ENCODE measurements around the gene MDP1. TPM values are rescaled to one million over a fixed set of nuclear protein-coding genes. Genes with fewer than 3 reads are reported as not detected.

The MDP1 gene
- total RNA-seq, 1 experiment from 2014 or later = 8.9 TPM

- POLR2A ChIA-PET = no interaction called here
Measured at GRCh38 chr14:24232645-24233537, 17.0 kb upstream of the MDP1 start, which contains the start of gene GMPR2. GMPR2 (plus strand) TSS chr14:24232929; CDS start chr14:24233254, 325 bp downstream.

GRCh38 chr14:24232121-24232644 lies 16.3 kb upstream of the MDP1 start, which contains the start of gene NEDD8:
NEDD8 (minus strand) TSS chr14:24232367; CDS start chr14:24232267, 100 bp downstream.
- in situ Hi-C loops (cut with HindIII; ENCODE audit: low pct_unique_long_range_greater_than_20kb, low sequenced_read_pairs) = no loop called here
- POLR2A ChIA-PET = no interaction called here

More at GRCh38 chr14:24232645-24233537, 17.0 kb upstream of the MDP1 start, which contains the start of gene GMPR2:
- in situ Hi-C loops (cut with HindIII; ENCODE audit: low pct_unique_long_range_greater_than_20kb, low sequenced_read_pairs) (no loop called here), intact Hi-C loops (cut with micrococcal nuclease; ENCODE audit: unreplicated experiment) (no loop called here)
- Histone ChIP-seq H3K9me3 (ENCODE audit: control insufficient read depth, insufficient read depth, low read depth, low read length) (no peaks in the 10 kb centered on the region), H3K4me1 (ENCODE audit: control insufficient read depth, insufficient read depth, low read length) (peaks cover 18% of the 10 kb centered on the region), H3K4me3 (ENCODE audit: low read depth in 2 of 2, low read length in 2 of 2) (peak within 1 kb of the TSS; percentile 87 to 89), H3K27me3 (ENCODE audit: control insufficient read depth, insufficient read depth, low read length) (no peaks in the 10 kb centered on the region), H3K36me3 (ENCODE audit: control insufficient read depth, insufficient read depth, low read length) (peaks cover 8% of the 10 kb centered on the region), H3K27ac (ENCODE audit: low read length) (peak within 1 kb of the TSS; percentile 96)
- ATAC-seq (peak; percentile 79), DNase-seq (ENCODE audit: low read depth, low spot score) (no peak)
- BruUV-seq (replicated peaks) = TSS peak; percentile 79
- TF ChIP-seq SIN3A (IDR thresholded peaks at IDR 0.05; ENCODE audit: borderline replicate concordance, insufficient read depth, low read depth, low read length) = 0 out of 2 replicates have a peak, but pooled peaks have one; percentile 14
- TF ChIP-seq CTCF (IDR thresholded peaks at IDR 0.05) = no peak
- CTCF ChIA-PET = no interaction called here

More at GRCh38 chr14:24232121-24232644, 16.3 kb upstream of the MDP1 start, which contains the start of gene NEDD8:
- ATAC-seq (peak; percentile 93), DNase-seq (ENCODE audit: low read depth, low spot score) (peak; percentile 79)
- Histone ChIP-seq H3K27me3 (ENCODE audit: control insufficient read depth, insufficient read depth, low read length) (no peaks in the 10 kb centered on the region), H3K4me1 (ENCODE audit: control insufficient read depth, insufficient read depth, low read length) (peaks cover 18% of the 10 kb centered on the region), H3K4me3 (ENCODE audit: low read depth in 2 of 2, low read length in 2 of 2) (peak within 1 kb of the TSS; percentile 87 to 89), H3K27ac (ENCODE audit: low read length) (peak within 1 kb of the TSS; percentile 96), H3K9me3 (ENCODE audit: control insufficient read depth, insufficient read depth, low read depth, low read length) (no peaks in the 10 kb centered on the region), H3K36me3 (ENCODE audit: control insufficient read depth, insufficient read depth, low read length) (peaks cover 11% of the 10 kb centered on the region)
- no peak for TF ChIP-seq SIN3A (IDR thresholded peaks at IDR 0.05; ENCODE audit: borderline replicate concordance, insufficient read depth, low read depth, low read length)
- TF ChIP-seq TCF7L2 (IDR thresholded peaks at IDR 0.05; ENCODE audit: low read depth, low read length) = no peak
- TF ChIP-seq POLR2AphosphoS5 (IDR thresholded peaks at IDR 0.05; ENCODE audit: low read depth, low read length) = no peak; the same call in 1 of the 2 replicates
- TF ChIP-seq CTCF (IDR thresholded peaks at IDR 0.05) = no peak
- TF ChIP-seq REST (IDR thresholded peaks at IDR 0.05; ENCODE audit: insufficient read depth in 1 of 2, low read depth in 2 of 2, low read length in 1 of 2) = no peak
- intact Hi-C loops (cut with micrococcal nuclease; ENCODE audit: unreplicated experiment) = no loop called here
- no TSS peak for BruUV-seq (replicated peaks)
- CTCF ChIA-PET = no interaction called here

Data from Panc1 (cell line).